ENCODE results near the gene DGKA. TPM values are rescaled to one million over a fixed set of nuclear protein-coding genes. Genes with fewer than 3 reads are reported as not detected.
"Not testable (repeated sequence)": the region's sequence is repeated elsewhere in the genome, so short reads cannot be mapped to it uniquely, and the experiment has no call there.

Gene DGKA
- total RNA-seq, 1 donor from 2014 or later = 27.0 TPM

DNA sequence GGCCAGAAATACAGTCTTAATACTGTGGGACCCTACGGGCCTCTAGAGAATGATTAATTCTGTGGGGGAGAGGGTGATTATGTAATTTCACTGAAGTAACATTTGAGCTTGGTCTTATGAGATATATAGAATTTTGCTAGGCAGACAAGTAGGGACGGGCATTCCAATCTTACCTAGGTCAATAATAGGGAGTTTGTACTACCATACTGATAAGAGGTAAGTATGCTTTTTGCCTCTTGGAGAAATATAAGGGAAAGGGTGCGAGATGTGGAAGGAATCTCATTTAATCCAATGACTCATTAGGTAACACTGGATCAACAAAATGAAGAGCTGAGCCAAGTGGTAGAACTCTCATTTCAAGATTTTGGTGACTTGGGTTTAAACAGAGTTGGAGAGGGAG, 48.1 kb downstream of the DGKA start:
- H3K4me1 ChIP-seq = peaks cover 6% of the 10 kb centered on the region
- no peak overlapping the region for H3K27ac Mint-ChIP-seq
- H3F3A ChIP-seq (ENCODE audit: low read depth) = peaks cover 14% of the 10 kb centered on the region
- peaks cover 28% of the 10 kb centered on the region for H4K20me1 ChIP-seq (ENCODE audit: low read depth)
- no peak overlapping the region for H3K4me2 ChIP-seq
- no peak overlapping the region for H3K27ac ChIP-seq
- H3K27me3 ChIP-seq = no peaks in the 10 kb centered on the region
- no peak overlapping the region for H3K9ac ChIP-seq
- peaks cover 9% of the 10 kb centered on the region for H3K4me1 Mint-ChIP-seq
- peaks cover 77% of the 10 kb centered on the region for H3K79me2 ChIP-seq (ENCODE audit: low read depth)
- H3K4me3 Mint-ChIP-seq = no peak overlapping the region
- no peak overlapping the region for H2AFZ ChIP-seq (replicated peaks)
- TF ChIP-seq EZH2 (IDR thresholded peaks at IDR 0.05) (no peak), EZH2phosphoT487 (IDR thresholded peaks at IDR 0.05) (no peak)
- TF ChIP-seq, protein P1, sequence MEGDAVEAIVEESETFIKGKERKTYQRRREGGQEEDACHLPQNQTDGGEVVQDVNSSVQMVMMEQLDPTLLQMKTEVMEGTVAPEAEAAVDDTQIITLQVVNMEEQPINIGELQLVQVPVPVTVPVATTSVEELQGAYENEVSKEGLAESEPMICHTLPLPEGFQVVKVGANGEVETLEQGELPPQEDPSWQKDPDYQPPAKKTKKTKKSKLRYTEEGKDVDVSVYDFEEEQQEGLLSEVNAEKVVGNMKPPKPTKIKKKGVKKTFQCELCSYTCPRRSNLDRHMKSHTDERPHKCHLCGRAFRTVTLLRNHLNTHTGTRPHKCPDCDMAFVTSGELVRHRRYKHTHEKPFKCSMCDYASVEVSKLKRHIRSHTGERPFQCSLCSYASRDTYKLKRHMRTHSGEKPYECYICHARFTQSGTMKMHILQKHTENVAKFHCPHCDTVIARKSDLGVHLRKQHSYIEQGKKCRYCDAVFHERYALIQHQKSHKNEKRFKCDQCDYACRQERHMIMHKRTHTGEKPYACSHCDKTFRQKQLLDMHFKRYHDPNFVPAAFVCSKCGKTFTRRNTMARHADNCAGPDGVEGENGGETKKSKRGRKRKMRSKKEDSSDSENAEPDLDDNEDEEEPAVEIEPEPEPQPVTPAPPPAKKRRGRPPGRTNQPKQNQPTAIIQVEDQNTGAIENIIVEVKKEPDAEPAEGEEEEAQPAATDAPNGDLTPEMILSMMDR (IDR thresholded peaks at IDR 0.05) = no peak
- H3K4me3 ChIP-seq = no peak overlapping the region
- H3K36me3 ChIP-seq = no peaks in the 10 kb centered on the region
- H3K36me3 Mint-ChIP-seq = peaks cover 32% of the 10 kb centered on the region
- no peaks in the 10 kb centered on the region for H3K9me3 ChIP-seq (ENCODE audit: low read depth)
- H3K9me3 Mint-ChIP-seq = no peaks in the 10 kb centered on the region
- H3K27me3 Mint-ChIP-seq (ENCODE audit: insufficient read depth, low read depth) = no peaks in the 10 kb centered on the region
- no peak for DNase-seq (ENCODE audit: low spot score)

DNA sequence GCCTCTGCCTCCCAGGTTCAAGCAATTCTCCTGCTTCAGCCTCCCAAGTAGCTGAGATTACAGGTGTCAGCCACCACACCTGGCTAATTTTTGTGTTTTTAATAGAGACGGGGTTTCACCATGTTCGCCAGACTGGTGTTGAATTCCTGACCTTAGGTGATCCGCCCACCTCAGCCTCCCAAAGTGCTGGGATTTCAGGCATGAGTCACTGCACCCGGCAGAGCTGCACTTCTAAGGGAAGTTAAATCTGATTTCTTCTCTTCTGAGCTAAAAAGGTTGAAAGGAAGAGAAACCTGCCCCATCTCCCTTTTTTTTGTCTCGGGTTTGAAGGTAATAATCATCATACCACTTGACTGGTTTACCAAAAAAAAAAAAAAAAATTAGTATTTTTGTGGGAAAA, 50.9 kb downstream of the DGKA start:
- DNase-seq (ENCODE audit: low spot score); H3K4me1 Mint-ChIP-seq; H3K36me3 ChIP-seq; H3K27ac ChIP-seq; H3F3A ChIP-seq (ENCODE audit: low read depth); H3K27ac Mint-ChIP-seq; H3K4me2 ChIP-seq; H3K27me3 ChIP-seq; H3K4me3 ChIP-seq; H3K9me3 ChIP-seq (ENCODE audit: low read depth); H3K27me3 Mint-ChIP-seq (ENCODE audit: insufficient read depth, low read depth); H2AFZ ChIP-seq (replicated peaks); H3K9me3 Mint-ChIP-seq; H3K4me3 Mint-ChIP-seq; H3K9ac ChIP-seq; H3K4me1 ChIP-seq: not testable (repeated sequence)
- H3K36me3 Mint-ChIP-seq = peaks cover 39% of the 10 kb centered on the region
- Histone ChIP-seq H3K79me2 (ENCODE audit: low read depth) (peaks cover 49% of the 10 kb centered on the region), H4K20me1 (ENCODE audit: low read depth) (peaks cover 31% of the 10 kb centered on the region)

DNA sequence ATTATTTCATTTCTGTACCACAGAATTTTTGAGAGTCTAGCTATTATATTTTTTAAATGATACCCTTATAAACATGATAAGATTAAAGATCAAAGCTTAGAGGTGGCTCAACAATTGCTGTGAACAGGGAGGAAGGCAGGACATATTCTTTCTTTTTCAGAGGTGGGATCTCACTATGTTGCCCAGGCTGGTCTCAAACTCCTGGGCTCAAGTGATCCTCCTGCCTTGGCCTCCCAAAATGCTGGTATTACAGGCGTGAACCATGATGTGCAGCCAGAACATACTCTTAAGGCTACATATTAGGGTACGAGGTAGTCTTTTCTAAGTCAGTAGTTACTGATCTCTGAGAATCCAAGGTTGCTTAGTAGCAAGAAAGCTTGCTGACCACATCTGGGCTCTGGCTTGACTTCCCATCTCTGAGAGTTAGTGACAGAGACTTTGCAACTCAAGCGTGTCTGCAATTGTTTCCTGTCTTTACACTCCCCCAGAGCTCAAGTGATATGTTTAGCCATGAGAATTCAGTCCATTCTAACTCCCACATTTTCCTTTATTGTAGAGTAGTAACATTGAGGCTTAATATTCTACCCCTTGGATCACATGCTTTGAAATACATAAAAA, 51.5 kb downstream of the DGKA start:
- Mint-ChIP-seq H3K27me3 (ENCODE audit: insufficient read depth, low read depth) (no peaks in the 10 kb centered on the region), H3K4me3 (no peak overlapping the region), H3K36me3 (peaks cover 37% of the 10 kb centered on the region), H3K9me3 (no peaks in the 10 kb centered on the region), H3K4me1 (no peaks in the 10 kb centered on the region), H3K27ac (no peak overlapping the region)
- Histone ChIP-seq H3K4me1 (no peaks in the 10 kb centered on the region), H3K9ac (no peak overlapping the region), H3F3A (ENCODE audit: low read depth) (no peaks in the 10 kb centered on the region), H3K4me3 (no peak overlapping the region), H3K27ac (no peak overlapping the region), H3K4me2 (no peak overlapping the region), H3K27me3 (no peaks in the 10 kb centered on the region), H3K9me3 (ENCODE audit: low read depth) (no peaks in the 10 kb centered on the region), H4K20me1 (ENCODE audit: low read depth) (peaks cover 27% of the 10 kb centered on the region), H3K79me2 (ENCODE audit: low read depth) (peaks cover 44% of the 10 kb centered on the region), H2AFZ (replicated peaks) (no peak overlapping the region), H3K36me3 (no peaks in the 10 kb centered on the region)
- TF ChIP-seq EZH2 (IDR thresholded peaks at IDR 0.05) (no peak), EZH2phosphoT487 (IDR thresholded peaks at IDR 0.05) (no peak)
- TF ChIP-seq, protein P1 (IDR thresholded peaks at IDR 0.05) = no peak
- no peak for DNase-seq (ENCODE audit: low spot score)

DNA sequence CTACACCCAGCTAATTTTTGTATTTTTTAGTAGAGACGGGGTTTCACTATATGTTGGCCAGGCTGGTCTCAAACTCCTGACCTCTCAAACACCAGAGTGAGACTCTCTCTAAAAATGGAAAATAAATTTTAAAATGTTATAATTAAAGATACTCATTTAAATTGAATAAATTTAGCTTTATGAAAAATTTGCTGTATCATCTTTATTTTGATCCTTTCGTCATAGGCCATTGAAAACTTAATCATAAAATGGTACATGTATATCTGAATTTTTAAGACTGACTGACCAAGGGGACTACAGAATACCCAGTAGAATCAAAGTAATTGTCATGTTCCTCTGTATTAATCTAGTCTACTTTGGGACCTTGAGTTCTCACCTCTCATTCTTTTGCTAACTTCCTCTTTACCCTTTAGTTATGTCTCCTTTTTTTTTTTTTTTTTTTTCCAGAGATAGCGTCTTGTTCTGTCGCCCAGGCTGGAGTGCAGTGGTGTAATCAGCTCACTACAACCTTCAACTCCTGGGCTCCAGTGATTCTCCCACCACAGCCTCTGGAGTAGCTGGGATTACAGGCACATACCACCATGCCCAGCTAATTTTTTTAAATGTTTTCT, 52.4 kb downstream of the DGKA start:
- H3K9me3 ChIP-seq (ENCODE audit: low read depth) = no peaks in the 10 kb centered on the region
- H3K36me3 Mint-ChIP-seq = peaks cover 35% of the 10 kb centered on the region
- H3K4me3 ChIP-seq = no peak overlapping the region
- H3K4me1 ChIP-seq = no peaks in the 10 kb centered on the region
- peaks cover 35% of the 10 kb centered on the region for H3K79me2 ChIP-seq (ENCODE audit: low read depth)
- H3K27me3 Mint-ChIP-seq (ENCODE audit: insufficient read depth, low read depth) = no peaks in the 10 kb centered on the region
- H3K27ac Mint-ChIP-seq = no peak overlapping the region
- no peak overlapping the region for H3K27ac ChIP-seq
- H3K4me3 Mint-ChIP-seq = no peak overlapping the region
- H3K4me2 ChIP-seq = no peak overlapping the region
- no peaks in the 10 kb centered on the region for H3K27me3 ChIP-seq
- no peaks in the 10 kb centered on the region for H3F3A ChIP-seq (ENCODE audit: low read depth)
- H3K9me3 Mint-ChIP-seq = no peaks in the 10 kb centered on the region
- no peak overlapping the region for H2AFZ ChIP-seq (replicated peaks)
- no peak for DNase-seq (ENCODE audit: low spot score)
- no peaks in the 10 kb centered on the region for H3K36me3 ChIP-seq
- H3K4me1 Mint-ChIP-seq = no peaks in the 10 kb centered on the region
- H4K20me1 ChIP-seq (ENCODE audit: low read depth) = peaks cover 25% of the 10 kb centered on the region
- TF ChIP-seq, protein P1 (IDR thresholded peaks at IDR 0.05) = no peak
- no peak for TF ChIP-seq EZH2phosphoT487 (IDR thresholded peaks at IDR 0.05)
- TF ChIP-seq EZH2 (IDR thresholded peaks at IDR 0.05) = no peak
- no peak overlapping the region for H3K9ac ChIP-seq
